ENCODE results near the gene ZMYM2. TPM values are rescaled to one million over a fixed set of nuclear protein-coding genes. Genes with fewer than 3 reads are reported as not detected.

ZMYM2 gene
- total RNA-seq, 4 donors from 2014 or later, result 33.4 to 91.1 (median 63.6) TPM

- Histone ChIP-seq H3K9me3 (no peaks in the 10 kb centered on the region), H3K4me3 (no peak overlapping the region), H3K36me3 (peaks cover 0 to 27% (median 13%) of the 10 kb centered on the region in 4 donors), H3K4me1 (peaks cover 0 to 17% (median 6%) of the 10 kb centered on the region in 4 donors), H3K27ac (no peak overlapping the region), H3K27me3 (no peaks in the 10 kb centered on the region)
- WGBS, 2 donors (ENCODE audit: low coverage in 1 of 2), result 75 to 84% methylated on average over 3 of the region's 3 CpGs
- in situ Hi-C loops (cut with MboI; ENCODE audit: low pct_ligation_motif_present in 1 of 4, low pct_unique_long_range_greater_than_20kb in 1 of 4, low sequenced_read_pairs in 3 of 4) (no loop called here), intact Hi-C loops (cut with DNase I; ENCODE audit: low total_unique reads) (no loop called here)
- no peak for TF ChIP-seq POLR2AphosphoS5 (IDR thresholded peaks at IDR 0.05)
- no peak for TF ChIP-seq CTCF (IDR thresholded peaks at IDR 0.05)
- no peak for TF ChIP-seq EP300 (IDR thresholded peaks at IDR 0.05; ENCODE audit: low read depth)
- no peak for DNase-seq
These were observed 40.4 kb downstream of the ZMYM2 start for GRCh38 chr13:19998960-19999359.

- Histone ChIP-seq H3K36me3 (peaks cover 0 to 27% (median 13%) of the 10 kb centered on the region in 4 donors), H3K4me3 (no peak overlapping the region), H3K27me3 (no peaks in the 10 kb centered on the region), H3K9me3 (no peaks in the 10 kb centered on the region), H3K4me1 (peaks cover 0 to 17% (median 6%) of the 10 kb centered on the region in 4 donors), H3K27ac (no peak overlapping the region)
- intact Hi-C loops (cut with DNase I; ENCODE audit: low total_unique reads) (no loop called here), in situ Hi-C loops (cut with MboI; ENCODE audit: low pct_ligation_motif_present in 1 of 4, low pct_unique_long_range_greater_than_20kb in 1 of 4, low sequenced_read_pairs in 3 of 4) (no loop called here)
- no peak for DNase-seq
- WGBS, 2 donors (ENCODE audit: low coverage in 1 of 2), result 70 to 71% methylated on average over 4 to 5 of the region's 5 CpGs
- TF ChIP-seq POLR2AphosphoS5 (IDR thresholded peaks at IDR 0.05), result no peak
These were observed 41.6 kb downstream of the ZMYM2 start for GRCh38 chr13:20000062-20000552.

GRCh38 chr13:20001366-20002190, 43.1 kb downstream of the ZMYM2 start:
- Histone ChIP-seq H3K27me3 (no peaks in the 10 kb centered on the region), H3K9me3 (no peaks in the 10 kb centered on the region), H3K36me3 (peaks cover 0 to 39% (median 17%) of the 10 kb centered on the region in 4 donors), H3K27ac (no peak overlapping the region), H3K4me3 (no peak overlapping the region), H3K4me1 (peaks cover 0 to 17% (median 6%) of the 10 kb centered on the region in 4 donors)
- intact Hi-C loops (cut with DNase I; ENCODE audit: low total_unique reads) (no loop called here), in situ Hi-C loops (cut with MboI; ENCODE audit: low pct_ligation_motif_present in 1 of 4, low pct_unique_long_range_greater_than_20kb in 1 of 4, low sequenced_read_pairs in 3 of 4) (no loop called here)
- no peak for DNase-seq
- no peak for TF ChIP-seq EP300 (IDR thresholded peaks at IDR 0.05; ENCODE audit: low read depth)
- TF ChIP-seq CTCF (IDR thresholded peaks at IDR 0.05), result no peak
- TF ChIP-seq POLR2AphosphoS5 (IDR thresholded peaks at IDR 0.05), result no peak
- TF ChIP-seq POLR2A (IDR thresholded peaks at IDR 0.05), result no peak
- WGBS, 2 donors (ENCODE audit: low coverage in 1 of 2), result 64 to 74% methylated on average over 4 of the region's 4 CpGs

- Histone ChIP-seq H3K27me3 (no peaks in the 10 kb centered on the region), H3K27ac (no peak overlapping the region), H3K4me3 (no peak overlapping the region), H3K9me3 (no peaks in the 10 kb centered on the region), H3K36me3 (peaks cover 0 to 50% (median 19%) of the 10 kb centered on the region in 4 donors), H3K4me1 (peaks cover 0 to 17% (median 6%) of the 10 kb centered on the region in 4 donors)
- no peak for DNase-seq
- intact Hi-C loops (cut with DNase I; ENCODE audit: low total_unique reads), result no loop called here
- in situ Hi-C loops (cut with MboI; ENCODE audit: low pct_ligation_motif_present in 1 of 4, low pct_unique_long_range_greater_than_20kb in 1 of 4, low sequenced_read_pairs in 3 of 4), result no loop called here
- 49 to 83% methylated on average over 2 to 3 of the region's 3 CpGs for WGBS, 2 donors (ENCODE audit: low coverage in 1 of 2)
- TF ChIP-seq POLR2A (IDR thresholded peaks at IDR 0.05) (no peak), CTCF (IDR thresholded peaks at IDR 0.05) (no peak), EP300 (IDR thresholded peaks at IDR 0.05; ENCODE audit: low read depth) (no peak), POLR2AphosphoS5 (IDR thresholded peaks at IDR 0.05) (no peak)
These were observed 44.3 kb downstream of the ZMYM2 start for GRCh38 chr13:20002787-20003186.
